Left ventricle myocardium inferior (tissue), 1 donor: ENCODE results near the gene GPATCH1. TPM values are rescaled to one million over a fixed set of nuclear protein-coding genes. Genes with fewer than 3 reads are reported as not detected.
"Not testable (repeated sequence)": the region's sequence is repeated elsewhere in the genome, so short reads cannot be mapped to it uniquely, and the experiment has no call there.

Experiments used
- DNase-seq: peaks from one replicate; pipeline ENCODE4 v3.0.0-alpha.2; 2020
- H3K27ac ChIP-seq: fragments of 200-600 bp; replicated peaks from 2 replicates; pipeline ENCODE4 v1.8.0; 2021
- H3K27me3 ChIP-seq: fragments of 200-600 bp; 2 replicates; pipeline ENCODE4 v1.8.0; 2021; ENCODE audit warnings: low read depth
- H3K36me3 ChIP-seq: fragments of 200-600 bp; 2 replicates; pipeline ENCODE4 v1.8.0; 2021
- H3K4me1 ChIP-seq: fragments of 200-600 bp; 2 replicates; pipeline ENCODE4 v1.8.0; 2021
- H3K4me3 ChIP-seq: fragments of 200-600 bp; 2 replicates; pipeline ENCODE4 v1.8.0; 2021; ENCODE audit warnings: mild to moderate bottlenecking, moderate library complexity
- H3K9me3 ChIP-seq: fragments of 200-600 bp; replicated peaks from 2 replicates; pipeline ENCODE4 v1.8.0; 2021
- intact Hi-C: fragments of 100-400 bp; cut with micrococcal nuclease; formaldehyde crosslinking; loops from one replicate; pipeline ENCODE4 v1.11.0; 2022
- total RNA-seq: library from RNA; stranded (reverse); fragmentation: NEBNext Ultra II Directional; extraction: Animal tissue kit (Norgen Biotek cat#: 25700); gene quantifications from one replicate; pipeline ENCODE4 v1.2.1, GENCODE V29; 2021
- TF ChIP-seq, protein P1 (sequence below): fragments of 200-600 bp; IDR thresholded peaks from 2 replicates; pipeline ENCODE4 v1.8.0; 2021; ENCODE audit warnings: antibody characterized with exemption, mild to moderate bottlenecking, borderline replicate concordance
- donor health status: DM: no; HTN: yes; CAD: no; lungs with severe emphysema.

GPATCH1 gene
- total RNA-seq, 1 donor from 2014 or later = 6.2 TPM

DNA sequence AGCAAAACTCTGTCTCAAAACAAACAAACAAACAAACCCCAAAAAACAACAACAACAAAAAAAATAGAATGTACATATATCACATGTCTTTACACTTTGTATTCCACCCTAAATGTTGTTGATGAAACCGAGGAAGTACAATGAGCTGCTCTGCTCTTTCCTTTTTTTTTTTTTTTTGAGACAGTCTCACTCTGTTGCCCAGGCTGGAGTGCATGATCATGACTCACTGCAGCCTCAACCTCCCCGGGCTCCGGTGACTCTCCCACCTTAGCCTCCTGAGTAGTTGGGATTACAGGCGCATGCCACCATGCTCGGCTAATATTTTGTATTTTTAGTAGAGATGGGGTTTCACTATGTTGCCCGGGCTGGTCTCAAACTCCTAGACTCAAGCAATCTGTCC lies 82.5 kb downstream of the GPATCH1 start:
- peaks cover 11% of the 10 kb centered on the region for H3K9me3 ChIP-seq
- H3K4me3 ChIP-seq = no peak overlapping the region
- H3K27ac ChIP-seq = no peak overlapping the region
- no peaks in the 10 kb centered on the region for H3K4me1 ChIP-seq
- H3K27me3 ChIP-seq = no peaks in the 10 kb centered on the region
- no peak for DNase-seq
- intact Hi-C loops = no loop called here
- TF ChIP-seq, protein P1, sequence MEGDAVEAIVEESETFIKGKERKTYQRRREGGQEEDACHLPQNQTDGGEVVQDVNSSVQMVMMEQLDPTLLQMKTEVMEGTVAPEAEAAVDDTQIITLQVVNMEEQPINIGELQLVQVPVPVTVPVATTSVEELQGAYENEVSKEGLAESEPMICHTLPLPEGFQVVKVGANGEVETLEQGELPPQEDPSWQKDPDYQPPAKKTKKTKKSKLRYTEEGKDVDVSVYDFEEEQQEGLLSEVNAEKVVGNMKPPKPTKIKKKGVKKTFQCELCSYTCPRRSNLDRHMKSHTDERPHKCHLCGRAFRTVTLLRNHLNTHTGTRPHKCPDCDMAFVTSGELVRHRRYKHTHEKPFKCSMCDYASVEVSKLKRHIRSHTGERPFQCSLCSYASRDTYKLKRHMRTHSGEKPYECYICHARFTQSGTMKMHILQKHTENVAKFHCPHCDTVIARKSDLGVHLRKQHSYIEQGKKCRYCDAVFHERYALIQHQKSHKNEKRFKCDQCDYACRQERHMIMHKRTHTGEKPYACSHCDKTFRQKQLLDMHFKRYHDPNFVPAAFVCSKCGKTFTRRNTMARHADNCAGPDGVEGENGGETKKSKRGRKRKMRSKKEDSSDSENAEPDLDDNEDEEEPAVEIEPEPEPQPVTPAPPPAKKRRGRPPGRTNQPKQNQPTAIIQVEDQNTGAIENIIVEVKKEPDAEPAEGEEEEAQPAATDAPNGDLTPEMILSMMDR = no peak
- no peaks in the 10 kb centered on the region for H3K36me3 ChIP-seq

DNA sequence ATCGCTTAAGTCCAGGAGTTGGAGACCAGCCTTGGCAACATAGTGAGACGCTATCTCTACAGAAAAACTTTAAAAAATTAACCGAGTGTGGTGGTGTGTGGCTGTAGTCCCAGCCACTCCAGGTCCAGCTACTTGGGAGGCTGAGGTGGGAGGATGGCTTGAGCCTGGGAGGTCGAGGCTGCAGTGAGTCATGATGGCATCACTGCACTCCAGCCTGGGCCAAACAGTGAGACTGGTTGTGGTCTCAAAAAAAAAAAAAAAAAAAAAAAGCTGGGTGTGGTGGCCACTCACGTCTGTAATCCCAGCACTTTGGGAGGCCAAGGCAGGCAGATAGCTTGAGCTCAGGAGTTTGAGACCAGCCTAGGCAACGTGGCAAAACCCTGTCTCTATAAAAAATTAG lies 85.1 kb downstream of the GPATCH1 start:
- H3K27me3 ChIP-seq, intact Hi-C loops, H3K36me3 ChIP-seq, H3K27ac ChIP-seq, DNase-seq, H3K4me1 ChIP-seq, H3K4me3 ChIP-seq: not testable (repeated sequence)
- H3K9me3 ChIP-seq = peaks cover 11% of the 10 kb centered on the region

DNA sequence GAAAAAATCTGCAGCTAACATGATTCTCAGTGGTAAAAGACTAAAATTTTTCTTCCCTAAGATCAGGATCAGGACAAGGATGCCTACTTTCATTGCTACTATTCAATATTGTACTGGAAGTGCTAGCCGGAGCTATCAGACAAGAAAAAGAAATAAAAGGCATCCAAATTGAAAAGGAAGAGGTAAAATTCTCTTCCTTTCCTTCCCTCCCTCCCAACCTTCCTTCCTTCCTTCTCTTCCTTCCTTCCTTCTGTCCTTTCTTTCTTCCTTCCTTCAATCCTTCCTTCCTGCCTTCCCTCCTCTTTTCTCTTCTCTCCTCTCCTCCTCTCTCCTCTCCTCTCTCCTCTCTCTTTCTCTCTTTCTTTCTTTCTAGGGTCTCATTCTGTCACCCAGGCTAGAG lies 86.5 kb downstream of the GPATCH1 start:
- intact Hi-C loops = no loop called here
- peaks cover 11% of the 10 kb centered on the region for H3K9me3 ChIP-seq
- H3K4me1 ChIP-seq = no peaks in the 10 kb centered on the region
- no peak overlapping the region for H3K27ac ChIP-seq
- no peak overlapping the region for H3K4me3 ChIP-seq
- H3K27me3 ChIP-seq = no peaks in the 10 kb centered on the region
- DNase-seq = no peak
- TF ChIP-seq, protein P1 = no peak
- no peaks in the 10 kb centered on the region for H3K36me3 ChIP-seq

DNA sequence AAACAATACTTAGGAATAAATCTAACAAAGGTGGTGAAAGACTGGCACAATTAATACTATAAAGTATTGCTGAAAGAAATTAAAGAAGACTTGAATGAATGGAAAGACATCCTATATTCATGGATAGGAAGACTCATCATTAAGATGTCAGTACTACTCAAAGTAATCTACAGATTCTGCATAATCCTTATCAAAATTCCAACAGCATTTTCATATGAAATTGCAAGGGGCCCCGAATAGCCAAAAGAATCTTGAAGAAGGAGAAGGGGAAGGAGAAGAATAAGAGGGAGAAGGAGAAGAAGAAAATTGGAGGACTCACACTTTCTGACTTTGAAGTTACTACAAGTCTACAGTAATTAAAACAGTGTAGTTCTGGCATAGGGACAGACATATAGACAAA lies 87.5 kb downstream of the GPATCH1 start:
- intact Hi-C loops = no loop called here
- H3K4me3 ChIP-seq = no peak overlapping the region

DNA sequence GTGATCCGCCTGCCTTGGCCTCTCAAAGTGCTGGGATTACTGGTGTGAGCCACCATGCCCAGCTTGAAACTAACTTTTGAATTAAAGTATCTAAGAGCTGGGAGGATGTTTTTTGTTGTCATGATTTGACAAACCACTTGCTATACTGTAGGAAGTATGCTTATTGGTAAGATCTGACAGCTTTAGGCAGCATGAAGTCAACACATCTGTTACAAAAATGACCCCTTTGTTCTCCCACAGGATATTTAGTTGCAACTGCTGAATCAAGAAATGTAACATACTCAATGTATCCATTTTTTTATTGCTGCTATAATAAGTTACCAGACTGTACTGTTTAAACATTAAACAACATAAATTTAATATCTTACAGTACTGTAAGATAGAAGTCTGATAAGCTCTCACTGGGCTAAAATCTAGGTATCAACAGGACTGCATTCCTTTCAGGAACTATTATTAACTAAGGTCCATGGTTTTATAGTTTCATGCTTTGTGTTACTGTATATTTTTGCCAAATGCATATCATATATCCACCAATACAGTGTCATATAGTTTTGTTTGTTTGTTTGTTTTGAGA lies 90.3 kb downstream of the GPATCH1 start:
- TF ChIP-seq, protein P1 = no peak
- no peak overlapping the region for H3K27ac ChIP-seq
- peaks cover 26% of the 10 kb centered on the region for H3K4me1 ChIP-seq
- no peak for DNase-seq
- H3K9me3 ChIP-seq = peaks cover 11% of the 10 kb centered on the region
- H3K27me3 ChIP-seq = no peaks in the 10 kb centered on the region
- H3K36me3 ChIP-seq = no peaks in the 10 kb centered on the region
- no peak overlapping the region for H3K4me3 ChIP-seq
- intact Hi-C loops = no loop called here

More for the DNA sequence above, 87.5 kb downstream of the GPATCH1 start:
- peaks cover 9% of the 10 kb centered on the region for H3K4me1 ChIP-seq
- no peak overlapping the region for H3K27ac ChIP-seq
- TF ChIP-seq, protein P1 = no peak
- H3K9me3 ChIP-seq = peaks cover 11% of the 10 kb centered on the region
- H3K36me3 ChIP-seq = no peaks in the 10 kb centered on the region
- H3K27me3 ChIP-seq = no peaks in the 10 kb centered on the region
- DNase-seq = no peak

DNA sequence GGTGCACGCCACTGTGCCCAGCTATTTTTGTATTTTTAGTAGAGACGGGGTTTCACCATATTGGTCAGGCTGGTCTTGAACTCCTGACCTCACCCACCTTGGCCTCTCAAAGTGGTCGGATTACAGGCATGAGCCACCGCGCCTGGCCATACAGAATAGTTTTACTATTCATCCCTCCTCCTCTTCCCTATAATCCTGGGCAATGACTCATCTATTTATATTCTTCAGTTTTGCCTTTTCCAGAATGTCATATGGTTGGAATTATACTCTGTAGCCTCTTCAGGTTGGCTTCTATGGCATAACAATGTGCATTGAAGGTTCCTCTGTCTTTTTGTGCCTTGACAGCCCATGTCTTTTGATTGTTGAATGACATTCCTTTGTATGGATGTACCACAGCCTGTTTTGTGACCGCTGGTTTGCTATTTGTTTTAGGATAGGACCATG lies 91.0 kb downstream of the GPATCH1 start:
- Histone ChIP-seq H3K27me3 (no peaks in the 10 kb centered on the region), H3K4me3 (no peak overlapping the region), H3K9me3 (peaks cover 10% of the 10 kb centered on the region), H3K27ac (no peak overlapping the region), H3K36me3 (no peaks in the 10 kb centered on the region), H3K4me1 (peaks cover 30% of the 10 kb centered on the region)
- TF ChIP-seq, protein P1 = no peak
- intact Hi-C loops = no loop called here
- no peak for DNase-seq
